H1 (cell line): ENCODE measurements around the gene PGD. TPM values are rescaled to one million over a fixed set of nuclear protein-coding genes. Genes with fewer than 3 reads are reported as not detected.

ENCODE experiments used
- CTCF ChIA-PET: fragments of 300-600 bp; sonication (Branson Sonifier 250); formaldehyde crosslinking; loops from one replicate; lab custom pipeline; 2021; ENCODE audit not compliant: partially characterized antibody; lab: Charles Lee
- POLR2A ChIA-PET: fragments of 300-600 bp; sonication (Branson Sonifier 250); formaldehyde crosslinking; loops from one replicate; lab custom pipeline; 2021; ENCODE audit warnings: inconsistent platforms; ENCODE audit not compliant: partially characterized antibody; lab: Charles Lee
- DNase-seq, 2 experiments: peaks; one replicate each; pipeline versions ENCODE4 v3.0.0 to v3.0.0-alpha.2; 2010 to 2022; ENCODE audit warnings: low spot score in 2 of 2, low read depth in 1 of 2, mixed read lengths in 1 of 2
- FAIRE-seq: peaks from 2 replicates; lab custom pipeline; 2011; peaks lifted over from hg19 to GRCh38; lab: Jason Lieb, UNC
- H2AFZ ChIP-seq: 2 replicates; pipeline ENCODE4 v1.8.1; 2012; ENCODE audit warnings: low read length, inconsistent platforms
- H2AK5ac ChIP-seq: 2 replicates; pipeline ENCODE4 v1.6.1; 2013; ENCODE audit warnings: low read depth, low read length
- H2BK120ac ChIP-seq: replicated peaks from 2 replicates; pipeline ENCODE3; 2013; ENCODE audit warnings: low read depth, low read length, inconsistent platforms
- H2BK12ac ChIP-seq: 2 replicates; pipeline ENCODE4 v1.6.1; 2013; ENCODE audit warnings: low read depth, low read length
- H2BK15ac ChIP-seq: 2 replicates; pipeline ENCODE4 v1.6.1; 2013; ENCODE audit warnings: low read length
- H2BK20ac ChIP-seq: 2 replicates; pipeline ENCODE4 v1.6.1; 2013; ENCODE audit warnings: low read length
- H2BK5ac ChIP-seq: 2 replicates; pipeline ENCODE4 v1.6.1; 2013; ENCODE audit warnings: low read depth, low read length
- H3K14ac ChIP-seq: 2 replicates; pipeline ENCODE4 v1.6.1; 2013; ENCODE audit warnings: inconsistent platforms; ENCODE audit not compliant: insufficient read length
- H3K18ac ChIP-seq: 2 replicates; pipeline ENCODE4 v1.6.1; 2013; ENCODE audit warnings: low read length; ENCODE audit errors: extremely low read depth
- H3K23ac ChIP-seq: 2 replicates; pipeline ENCODE4 v1.6.1; 2013; ENCODE audit warnings: inconsistent platforms; ENCODE audit not compliant: insufficient read length
- H3K23me2 ChIP-seq: 2 replicates; pipeline ENCODE4 v1.6.1; 2013; ENCODE audit warnings: low read depth, low read length
- H3K27ac ChIP-seq: 2 replicates; pipeline ENCODE4 v1.6.1; 2011; ENCODE audit warnings: low read depth, low read length, inconsistent platforms
- H3K27me3 ChIP-seq, 4 experiments: replicated peaks in 1 of 4; 1 replicate in 1 of 4; 2 replicates in 3 of 4; pipeline versions ENCODE4 v1.6.1 to v1.8.1; 2011 to 2013; ENCODE audit warnings: low read length in 3 of 4, mild to moderate bottlenecking in 3 of 4, inconsistent platforms in 2 of 4, mixed read lengths in 2 of 4, moderate library complexity in 1 of 4; ENCODE audit not compliant: control insufficient read depth in 3 of 4, insufficient read depth in 3 of 4; ENCODE audit errors: extremely low read depth in 1 of 4
- H3K36me3 ChIP-seq, 4 experiments: 2 replicates each; pipeline versions ENCODE4 v1.6.1 to v1.8.1; 2011 to 2013; ENCODE audit warnings: mild to moderate bottlenecking in 4 of 4, low read length in 3 of 4, moderate library complexity in 2 of 4, control low read depth in 1 of 4, inconsistent platforms in 1 of 4; ENCODE audit not compliant: insufficient read depth in 4 of 4, control insufficient read depth in 2 of 4
- H3K4ac ChIP-seq: replicated peaks from 2 replicates; pipeline ENCODE3; 2013; ENCODE audit warnings: low read length, low read depth, mixed read lengths, inconsistent platforms; ENCODE audit not compliant: insufficient read length
- H3K4me1 ChIP-seq, 4 experiments: replicated peaks in 1 of 4; 1 replicate in 1 of 4; 2 replicates in 3 of 4; pipeline versions ENCODE4 v1.6.1 to v1.8.1; 2011 to 2013; ENCODE audit warnings: low read length in 3 of 4, inconsistent platforms in 2 of 4, mixed read lengths in 1 of 4; ENCODE audit not compliant: insufficient read depth in 4 of 4, control insufficient read depth in 3 of 4
- H3K4me2 ChIP-seq, 2 experiments: 2 replicates each; pipeline versions ENCODE4 v1.6.1 to v1.8.1; 2011 to 2013; ENCODE audit warnings: low read depth in 2 of 2, low read length in 2 of 2, control low read depth in 1 of 2, inconsistent platforms in 1 of 2, mild to moderate bottlenecking in 1 of 2; ENCODE audit not compliant: insufficient read depth in 1 of 2
- H3K4me3 ChIP-seq, 4 experiments: fragments of 200-600, 300-600 bp in 1 of 4; sonication (generic), shearing (Covaris generic), sonication (Bioruptor Twin) in 1 of 4; 2 replicates each; pipeline versions ENCODE4 v1.5.1 to v1.8.1; 2011 to 2016; ENCODE audit warnings: low read length in 4 of 4, low read depth in 3 of 4, control low read depth in 2 of 4, inconsistent platforms in 2 of 4, mild to moderate bottlenecking in 2 of 4, mixed read lengths in 1 of 4, moderate library complexity in 1 of 4; ENCODE audit not compliant: insufficient read depth in 2 of 4; ENCODE audit errors: extremely low read depth in 1 of 4
- H3K56ac ChIP-seq: replicated peaks from 2 replicates; pipeline ENCODE3; 2013; ENCODE audit warnings: low read depth, mild to moderate bottlenecking, mixed read lengths, low read length, inconsistent platforms; ENCODE audit not compliant: insufficient read length
- H3K79me1 ChIP-seq: 2 replicates; pipeline ENCODE4 v1.6.1; 2013; ENCODE audit warnings: low read depth, low read length, control low read depth
- H3K79me2 ChIP-seq, 2 experiments: 2 replicates each; pipeline versions ENCODE4 v1.6.1 to v1.8.1; 2012 to 2013; ENCODE audit warnings: low read length in 2 of 2, mild to moderate bottlenecking in 2 of 2, inconsistent platforms in 1 of 2; ENCODE audit not compliant: insufficient read depth in 2 of 2, control insufficient read depth in 1 of 2
- H3K9ac ChIP-seq, 4 experiments: replicated peaks in 1 of 4; 1 replicate in 1 of 4; 2 replicates in 3 of 4; pipeline versions ENCODE4 v1.6.1 to v1.8.1; 2011 to 2013; ENCODE audit warnings: low read depth in 3 of 4, low read length in 3 of 4, control low read depth in 2 of 4, mild to moderate bottlenecking in 2 of 4, moderate library complexity in 2 of 4, inconsistent platforms in 1 of 4; ENCODE audit errors: extremely low read depth in 1 of 4
- H3K9me3 ChIP-seq, 2 experiments: 2 replicates each; pipeline versions ENCODE4 v1.6.1 to v1.8.1; 2012 to 2013; ENCODE audit warnings: mild to moderate bottlenecking in 2 of 2, moderate library complexity in 2 of 2, control low read depth in 1 of 2, inconsistent platforms in 1 of 2, low read depth in 1 of 2, low read length in 1 of 2, mixed read lengths in 1 of 2; ENCODE audit not compliant: insufficient read depth in 2 of 2
- H4K20me1 ChIP-seq, 2 experiments: replicated peaks in 1 of 2; 2 replicates each; pipeline versions ENCODE3 to v1.8.1; 2011 to 2013; ENCODE audit warnings: inconsistent platforms in 2 of 2, low read length in 2 of 2, mild to moderate bottlenecking in 1 of 2; ENCODE audit not compliant: insufficient read depth in 2 of 2, control insufficient read depth in 1 of 2
- H4K5ac ChIP-seq: 2 replicates; pipeline ENCODE4 v1.6.1; 2013; ENCODE audit warnings: low read length, low read depth, mixed read lengths, inconsistent platforms; ENCODE audit not compliant: insufficient read length
- H4K8ac ChIP-seq: 2 replicates; pipeline ENCODE4 v1.8.0; 2013; ENCODE audit warnings: mild to moderate bottlenecking, moderate library complexity, low read length, inconsistent platforms; ENCODE audit not compliant: insufficient read depth; ENCODE audit errors: extremely low read depth
- H4K91ac ChIP-seq: replicated peaks from 2 replicates; pipeline ENCODE3; 2013; ENCODE audit warnings: low read length, mixed read lengths, inconsistent platforms; ENCODE audit not compliant: insufficient read length
- ASH2L ChIP-seq: fragments of 200-600, 300-600 bp; sonication (generic); IDR thresholded peaks from one replicate; pipeline ENCODE4 v1.7.1; 2017; ENCODE audit warnings: low read length
- CBX5 ChIP-seq: fragments of 300-800, 300-1000 bp; sonication (generic); IDR thresholded peaks from 2 replicates; pipeline ENCODE4 v1.7.1; 2016; ENCODE audit warnings: antibody characterized with exemption, low read length, low read depth
- CBX8 ChIP-seq: fragments of 300-800, 300-1000 bp; sonication (generic); IDR thresholded peaks from 2 replicates; pipeline ENCODE4 v1.7.1; 2016; ENCODE audit warnings: low read depth, low read length, borderline replicate concordance
- E2F6 ChIP-seq: IDR thresholded peaks from 2 replicates; pipeline ENCODE4 v1.6.1; 2012; ENCODE audit warnings: inconsistent platforms
- EGR1 ChIP-seq: IDR thresholded peaks from 2 replicates; pipeline ENCODE4 v1.6.1; 2011; ENCODE audit warnings: low read depth, low read length, borderline replicate concordance
- EZH2 ChIP-seq: fragments of 200-600 bp; sonication (generic); IDR thresholded peaks from 2 replicates; pipeline ENCODE4 v1.7.1; 2012; ENCODE audit warnings: low read depth, mild to moderate bottlenecking, moderate library complexity, low read length, inconsistent platforms; ENCODE audit not compliant: severe bottlenecking
- GABPA ChIP-seq: IDR thresholded peaks from 2 replicates; pipeline ENCODE4 v1.6.1; 2011; ENCODE audit warnings: mild to moderate bottlenecking, low read length, moderate library complexity, borderline replicate concordance; ENCODE audit not compliant: insufficient read depth
- KDM5A ChIP-seq: fragments of 200-600 bp; IDR thresholded peaks from 2 replicates; pipeline ENCODE4 v1.7.1; 2012; ENCODE audit warnings: mild to moderate bottlenecking, low read length, inconsistent platforms, mixed read lengths
- NANOG ChIP-seq: IDR thresholded peaks from 2 replicates; pipeline ENCODE4 v1.6.1; 2011; ENCODE audit warnings: low read length, low read depth, mild to moderate bottlenecking, inconsistent platforms; ENCODE audit not compliant: insufficient read depth, poor library complexity, severe bottlenecking
- POLR2A ChIP-seq, 2 experiments: IDR thresholded peaks; 1 replicate in 1 of 2; 2 replicates in 1 of 2; pipeline ENCODE4 v1.6.1; 2011; ENCODE audit warnings: low read depth in 2 of 2, low read length in 2 of 2, mild to moderate bottlenecking in 2 of 2; ENCODE audit errors: control extremely low read depth in 1 of 2
- RBBP5 ChIP-seq: IDR thresholded peaks from 2 replicates; pipeline ENCODE4 v1.7.1; 2012; ENCODE audit warnings: low read depth, mild to moderate bottlenecking, inconsistent platforms, low read length, moderate library complexity, borderline replicate concordance
- RFX5 ChIP-seq: IDR thresholded peaks from 2 replicates; pipeline ENCODE4 v1.6.1; 2011; ENCODE audit warnings: low read depth, low read length, improper control_type of control experiment, borderline replicate concordance
- SUZ12 ChIP-seq: fragments of 200-600 bp; sonication (generic); IDR thresholded peaks from 2 replicates; pipeline ENCODE4 v1.6.1; 2012; ENCODE audit warnings: mild to moderate bottlenecking, inconsistent platforms, low read length, moderate library complexity, mixed read lengths
- TCF12 ChIP-seq: IDR thresholded peaks from 2 replicates; pipeline ENCODE4 v1.6.1; 2011; ENCODE audit warnings: low read depth, mild to moderate bottlenecking, low read length
- WGBS, 2 experiments: shearing (Covaris generic) in 1 of 2; methylation state at CpG; one replicate each; pipeline versions ENCODE4 v1.1.6 to v1.1.7; 2013 to 2015; ENCODE audit warnings: low lambda C conversion rate in 2 of 2, mixed read lengths in 2 of 2, inconsistent platforms in 1 of 2, low coverage in 1 of 2, missing lambda C conversion rate in 1 of 2; ENCODE audit not compliant: insufficient replicate concordance in 2 of 2, insufficient coverage in 1 of 2, insufficient read length in 1 of 2; ENCODE audit errors: extremely low coverage in 1 of 2, missing lambda C conversion rate in 1 of 2; 5-methylcytosine and 5-hydroxymethylcytosine counted together
- polyA plus RNA-seq, 7 experiments: library from polyadenylated mRNA; depleted of rRNA in 3 of 7; stranded (reverse) in 5 of 7; unstranded in 2 of 7; fragments of >200 nt in 5 of 7; fragments of 200-250 nt in 2 of 7; gene quantifications; 1 replicate in 5 of 7; 2 replicates in 1 of 7; 4 replicates in 1 of 7; pipeline versions ENCODE4 v1.2.1 to v1.2.3, GENCODE V29; 2011 to 2013; ENCODE audit warnings: missing spikeins in 2 of 7, mixed read lengths in 2 of 7
- total RNA-seq: library from RNA; stranded (reverse); fragmentation: NEBNext Ultra II Directional; extraction: Animal tissue kit (Norgen Biotek cat#: 25700); gene quantifications from 2 replicates; pipeline ENCODE4 v1.2.1, GENCODE V29; 2021

PGD gene
- total and polyA plus RNA-seq, 2 of the 8 experiments (the other 6 are each of a cell fraction or from before 2014, with no cell fraction given), result 191 to 331 TPM

DNA sequence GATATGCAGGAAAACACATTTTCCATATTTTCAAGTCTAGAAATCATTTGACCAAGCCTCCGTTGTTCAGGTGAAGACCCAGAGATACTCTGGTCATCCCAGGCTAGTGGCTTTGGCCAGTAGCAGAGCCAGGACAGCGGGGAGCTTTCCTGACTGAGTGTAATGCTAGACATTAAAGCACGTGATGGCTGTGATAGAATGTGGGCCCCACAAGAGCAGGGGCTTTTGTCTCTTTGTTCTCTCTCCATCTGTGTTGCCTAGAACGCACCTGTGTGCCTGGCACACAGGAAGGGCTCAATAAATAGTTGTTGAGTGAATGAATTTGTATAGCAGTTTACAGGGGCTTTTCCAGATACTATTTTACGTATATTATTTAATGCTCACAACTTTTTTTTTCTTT lies 41.9 kb downstream of the PGD start:
- Histone ChIP-seq H3K4me1 (no peaks in the 10 kb centered on the region), H3K27me3 (no peaks in the 10 kb centered on the region; a peak in 1 of 7 replicates), H2BK5ac (no peak overlapping the region), H3K79me2 (no peaks in the 10 kb centered on the region), H3K18ac (no peak overlapping the region), H3K27ac (no peak overlapping the region), H2AFZ (no peak overlapping the region), H2BK20ac (no peak overlapping the region), H3K9ac (no peak overlapping the region), H4K8ac (no peak overlapping the region), H4K5ac (no peak overlapping the region), H4K20me1 (no peaks in the 10 kb centered on the region), H3K56ac (no peak overlapping the region), H4K91ac (no peak overlapping the region), H2BK120ac (no peak overlapping the region), H3K9me3 (no peaks in the 10 kb centered on the region), H3K79me1 (no peaks in the 10 kb centered on the region; the same call in 1 of the 2 replicates), H3K4me2 (no peak overlapping the region), H3K14ac (no peak overlapping the region), H3K4ac (no peak overlapping the region), H3K23ac (no peak overlapping the region), H3K4me3 (no peak overlapping the region), H3K36me3 (peaks cover 0 to 9% (median 0%) of the 10 kb centered on the region in 4 experiments; a peak in 2 of 8 replicates), H2BK12ac (no peak overlapping the region), H2BK15ac (no peak overlapping the region), H2AK5ac (no peak overlapping the region), H3K23me2 (no peaks in the 10 kb centered on the region; the same call in 1 of the 2 replicates)
- ChIA-PET POLR2A (interaction anchor here (1.1 to 1.6 kb wide), 2 partner anchors 10 to 72 kb away, joined by 3 read pairs; partner anchors contain the start of gene CENPS), CTCF (interaction anchor here (3.2 kb wide), 1 partner anchor 10 kb away, joined by 12 read pairs; the partner anchor contains the start of gene CENPS)
- WGBS, 2 experiments, result 92% methylated on average over 5 of the region's 5 CpGs; no CpG with 5 or more reads in 1 of the 2 experiments
- DNase-seq (no peak), FAIRE-seq (no peak)
- TF ChIP-seq RFX5 (no peak), CBX8 (no peak), POLR2A (IDR thresholded peaks at IDR 0.05; ENCODE audit: control extremely low read depth in 1 of 2, low read depth in 2 of 2, low read length in 2 of 2) (no peak), GABPA (no peak), CBX5 (no peak), RBBP5 (no peak), EGR1 (no peak), NANOG (no peak), SUZ12 (no peak), TCF12 (no peak), EZH2 (no peak), E2F6 (no peak), ASH2L (no peak), KDM5A (no peak)
